GM12891 (cell line): ENCODE results near the gene PET100.
A peak's percentile ranks its signal among the peaks of the same experiment; 100 is the strongest.

Experiments used
- DNase-seq: peaks from one replicate; pipeline ENCODE4 v3.0.0; 2011; ENCODE audit warnings: low spot score; ENCODE audit not compliant: insufficient read length
- FAIRE-seq: peaks from 2 replicates; lab custom pipeline; 2011; peaks lifted over from hg19 to GRCh38; lab: Jason Lieb, UNC
- PAX5 ChIP-seq: IDR thresholded peaks from 2 replicates; pipeline ENCODE4 v1.6.1; 2011; ENCODE audit warnings: low read length, moderate library complexity, mild to moderate bottlenecking; ENCODE audit not compliant: insufficient read depth, severe bottlenecking
- POLR2A ChIP-seq: IDR thresholded peaks from 2 replicates; pipeline ENCODE4 v1.6.1; 2011; ENCODE audit warnings: low read depth, low read length, control low read depth
- POLR2AphosphoS5 ChIP-seq: IDR thresholded peaks from 2 replicates; pipeline ENCODE4 v1.6.1; 2011; ENCODE audit warnings: low read depth, low read length, control low read depth
- POU2F2 ChIP-seq: IDR thresholded peaks from 2 replicates; pipeline ENCODE4 v1.6.1; 2011; ENCODE audit warnings: low read depth, mild to moderate bottlenecking, control low read depth, low read length, moderate library complexity
- SPI1 ChIP-seq: IDR thresholded peaks from 2 replicates; pipeline ENCODE4 v1.6.1; 2011; ENCODE audit warnings: low read depth, low read length, control low read depth
- TAF1 ChIP-seq: IDR thresholded peaks from 2 replicates; pipeline ENCODE4 v1.6.1; 2011; ENCODE audit warnings: low read depth, low read length, control low read depth

PET100 gene

DNA sequence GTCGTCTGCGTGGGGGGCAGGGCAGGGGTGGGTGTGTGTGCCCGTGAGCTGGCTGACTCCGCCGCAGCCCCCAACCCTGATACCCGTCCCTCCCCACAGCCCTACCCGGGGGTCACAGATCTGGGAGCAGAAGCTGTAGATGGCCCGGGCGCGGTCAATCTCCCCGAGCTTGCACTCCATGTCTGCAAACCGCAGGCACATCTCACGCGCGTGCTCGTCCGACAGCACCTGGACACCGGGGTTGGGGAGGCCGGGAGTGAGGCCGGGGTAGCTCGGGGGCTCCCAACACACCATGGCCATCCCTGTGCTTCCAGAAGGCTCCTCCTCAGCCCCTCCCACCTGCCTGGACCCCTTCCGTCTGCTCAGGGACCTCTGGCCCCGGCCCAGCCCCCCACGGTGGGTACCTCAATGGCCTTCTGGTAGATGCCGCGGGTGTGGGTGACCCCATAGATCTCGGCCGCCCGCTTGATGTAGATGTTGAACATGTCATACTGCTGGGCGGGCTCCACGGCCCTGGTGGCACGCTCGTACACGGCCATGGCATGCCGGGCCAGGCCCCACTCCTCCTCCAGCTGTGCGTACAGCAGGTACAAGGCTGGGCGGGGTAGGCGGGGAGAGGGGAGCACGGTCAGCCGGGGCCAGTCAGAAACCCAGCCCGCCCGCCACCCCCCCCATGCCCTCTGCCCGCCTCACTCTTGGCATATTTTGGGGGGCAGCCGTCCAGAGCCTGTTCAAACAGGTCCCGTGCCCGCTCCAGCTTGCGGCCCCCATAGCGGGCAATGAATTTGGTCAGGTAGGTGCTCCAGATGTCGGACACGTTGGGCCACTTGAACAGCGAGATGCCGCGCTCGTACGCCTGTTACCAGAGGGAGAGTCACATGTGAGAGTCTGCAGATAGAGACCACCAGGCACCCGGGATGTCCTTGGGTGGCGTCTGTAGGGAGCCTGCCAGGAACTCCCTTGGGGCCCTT lies 8.9 kb upstream of the PET100 start:
- no peak for TF ChIP-seq TAF1
- no peak for TF ChIP-seq POLR2A
- no peak for TF ChIP-seq SPI1
- no peak for TF ChIP-seq POU2F2
- TF ChIP-seq POLR2AphosphoS5 = no peak
- no peak for TF ChIP-seq PAX5
- no peak for FAIRE-seq
- DNase-seq = no peak

DNA sequence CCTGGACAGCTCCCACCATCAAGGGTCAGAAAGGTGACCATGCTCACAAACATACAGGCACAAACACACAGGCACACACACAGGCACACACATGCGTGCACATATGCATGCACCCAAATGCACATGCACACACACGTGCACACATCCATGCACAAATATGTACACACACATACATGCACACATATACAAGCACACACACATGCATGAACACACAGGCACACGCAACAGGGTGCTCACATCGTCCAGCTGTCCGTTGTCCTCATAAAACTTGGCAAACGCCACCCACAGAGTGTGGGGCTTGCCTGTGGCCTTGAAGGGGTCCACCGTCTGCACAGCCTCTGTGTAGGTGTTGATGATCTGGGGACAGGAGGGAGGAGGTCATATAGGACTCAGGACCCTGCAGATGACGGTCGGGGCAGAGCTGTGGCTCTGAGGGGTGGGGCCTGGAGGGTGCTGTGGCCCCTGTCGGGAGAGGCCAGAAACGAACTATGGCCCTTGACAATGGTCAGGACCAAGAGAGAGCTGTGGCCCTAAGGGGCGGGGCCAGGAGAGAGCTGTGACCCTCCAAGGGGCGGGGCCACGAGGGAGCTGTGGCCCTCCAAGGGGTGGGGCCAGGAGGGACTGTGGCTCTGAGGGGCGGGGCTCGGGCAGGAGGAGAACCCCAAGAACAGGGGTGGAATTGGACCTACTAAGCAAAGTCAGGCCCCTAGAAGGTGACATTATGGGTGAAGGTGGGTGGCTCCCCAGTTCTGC lies 6.5 kb upstream of the PET100 start:
- FAIRE-seq = peak; percentile 31
- no peak for DNase-seq
- TF ChIP-seq POLR2A (no peak), POU2F2 (no peak), POLR2AphosphoS5 (no peak)

DNA sequence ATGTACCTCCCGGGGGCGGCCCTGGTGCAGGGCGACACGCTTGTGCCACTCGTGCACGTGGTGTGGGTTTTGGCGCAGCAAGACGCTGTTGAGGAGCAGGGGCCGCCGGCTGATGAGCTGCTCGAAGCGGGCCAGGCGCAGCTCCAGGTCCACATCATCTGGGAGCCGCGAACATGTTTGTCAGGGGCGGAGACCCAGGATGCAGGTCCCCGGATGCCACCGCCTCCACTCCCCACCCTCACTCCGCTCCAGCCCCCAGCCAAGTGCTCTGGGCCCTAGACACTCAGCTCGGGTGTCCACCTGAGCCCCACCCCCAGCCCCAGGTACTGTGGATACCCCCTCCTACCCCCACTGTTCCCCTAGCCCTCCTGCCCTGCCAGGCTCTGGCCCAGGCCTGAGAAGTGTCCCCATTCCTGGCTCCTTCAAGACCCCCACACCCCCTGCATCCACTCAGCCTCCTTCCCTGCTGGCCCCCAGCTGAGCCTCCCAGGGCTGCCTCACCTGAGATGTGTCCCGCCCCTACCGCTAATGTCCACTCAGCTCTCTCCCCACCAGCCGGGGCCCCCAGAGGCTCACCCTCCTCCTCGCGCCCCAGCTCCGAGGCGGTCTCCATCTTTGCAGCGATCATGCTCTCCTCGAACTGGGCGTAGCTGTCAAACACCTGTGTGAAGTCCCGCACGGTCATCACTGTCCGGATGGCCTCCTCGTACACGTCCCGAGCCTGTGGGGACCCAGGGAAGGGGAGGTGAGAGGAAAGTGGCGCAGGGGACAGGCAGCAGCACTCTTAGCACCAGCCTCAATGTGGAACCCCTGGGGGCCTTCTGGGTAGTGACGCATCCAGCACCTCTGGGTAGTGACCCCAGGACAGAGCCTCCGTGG lies 5.6 kb upstream of the PET100 start:
- FAIRE-seq (no peak), DNase-seq (no peak)
- TF ChIP-seq PAX5 = no peak
- TF ChIP-seq TAF1 = no peak
- no peak for TF ChIP-seq POLR2AphosphoS5
- TF ChIP-seq POU2F2 = no peak
- TF ChIP-seq POLR2A = no peak
- no peak for TF ChIP-seq SPI1

DNA sequence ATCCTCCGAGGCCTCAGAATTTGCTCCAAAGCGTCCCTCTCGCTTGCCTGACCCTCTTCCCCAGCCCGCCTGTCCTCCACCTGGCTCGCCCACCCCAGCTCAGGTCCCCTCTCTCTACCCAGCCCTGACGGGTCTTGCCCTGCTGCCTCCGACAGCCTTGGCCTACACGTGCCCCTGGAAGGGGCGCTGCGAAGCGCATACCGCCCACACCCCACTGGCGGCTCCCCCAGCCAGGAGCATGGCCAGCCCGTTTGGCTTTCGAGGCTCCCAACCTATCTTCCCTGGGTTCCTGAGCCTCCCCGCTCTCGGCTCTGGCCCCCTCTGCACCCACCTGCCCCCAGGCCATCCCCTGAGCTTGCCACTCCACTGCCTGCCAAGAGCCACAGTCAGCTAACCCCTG lies 4.8 kb upstream of the PET100 start:
- TF ChIP-seq TAF1 (no peak), POU2F2 (no peak), POLR2AphosphoS5 (no peak), POLR2A (no peak), PAX5 (no peak), SPI1 (no peak)
- FAIRE-seq (no peak), DNase-seq (no peak)

DNA sequence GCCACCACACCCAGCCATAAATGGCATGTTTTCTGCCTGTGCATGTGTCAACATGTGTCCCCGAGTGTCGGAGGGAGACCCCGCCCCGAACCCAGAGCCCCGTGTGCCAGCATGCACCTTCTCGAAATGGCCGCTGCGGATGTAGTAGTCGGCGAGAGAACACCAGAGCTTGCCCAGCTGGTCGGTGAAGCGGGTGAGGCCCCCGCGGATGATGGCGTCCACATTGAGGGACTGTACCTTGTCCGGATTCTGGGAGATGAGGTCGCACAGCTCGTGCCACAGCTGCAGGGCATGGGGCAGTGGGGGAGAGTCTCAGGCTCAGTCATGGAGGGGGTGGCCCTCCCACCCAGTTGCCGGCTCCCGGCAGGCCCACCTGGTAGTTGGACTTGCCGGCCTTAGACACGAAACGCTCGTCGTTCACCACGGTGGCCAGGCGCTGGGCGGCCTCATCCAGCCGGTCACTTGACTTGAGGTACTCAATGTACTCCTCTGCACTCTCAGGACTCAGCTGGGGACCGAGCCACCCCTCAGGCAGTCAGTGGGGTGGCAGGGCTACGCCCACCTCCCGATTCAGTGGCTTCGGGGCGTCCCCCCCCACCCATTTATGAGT lies 3.7 kb upstream of the PET100 start:
- FAIRE-seq (no peak), DNase-seq (no peak)
- TF ChIP-seq PAX5 (no peak), POLR2A (no peak), POU2F2 (no peak), POLR2AphosphoS5 (no peak), SPI1 (no peak), TAF1 (no peak)

DNA sequence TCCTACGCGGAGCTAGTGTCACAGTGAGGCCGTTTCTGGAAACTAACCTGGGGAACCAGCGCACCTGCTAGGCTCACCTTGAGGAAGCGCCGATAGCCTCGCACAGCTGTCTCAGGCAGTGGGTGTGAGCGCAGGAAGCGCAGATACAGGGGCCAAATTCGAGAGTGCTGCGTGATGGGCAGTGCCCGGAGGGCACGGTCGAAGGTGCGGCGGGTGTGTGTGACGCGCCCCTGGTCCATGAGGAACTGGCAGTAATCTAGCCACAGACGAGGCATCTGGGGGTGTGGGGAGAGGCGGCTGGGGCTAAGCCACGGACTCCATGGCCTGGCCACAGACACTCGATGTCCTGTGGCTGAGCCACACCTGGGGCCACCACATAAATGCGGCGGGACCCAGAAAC lies 2.4 kb upstream of the PET100 start:
- DNase-seq (no peak), FAIRE-seq (no peak)
- no peak for TF ChIP-seq TAF1

DNA sequence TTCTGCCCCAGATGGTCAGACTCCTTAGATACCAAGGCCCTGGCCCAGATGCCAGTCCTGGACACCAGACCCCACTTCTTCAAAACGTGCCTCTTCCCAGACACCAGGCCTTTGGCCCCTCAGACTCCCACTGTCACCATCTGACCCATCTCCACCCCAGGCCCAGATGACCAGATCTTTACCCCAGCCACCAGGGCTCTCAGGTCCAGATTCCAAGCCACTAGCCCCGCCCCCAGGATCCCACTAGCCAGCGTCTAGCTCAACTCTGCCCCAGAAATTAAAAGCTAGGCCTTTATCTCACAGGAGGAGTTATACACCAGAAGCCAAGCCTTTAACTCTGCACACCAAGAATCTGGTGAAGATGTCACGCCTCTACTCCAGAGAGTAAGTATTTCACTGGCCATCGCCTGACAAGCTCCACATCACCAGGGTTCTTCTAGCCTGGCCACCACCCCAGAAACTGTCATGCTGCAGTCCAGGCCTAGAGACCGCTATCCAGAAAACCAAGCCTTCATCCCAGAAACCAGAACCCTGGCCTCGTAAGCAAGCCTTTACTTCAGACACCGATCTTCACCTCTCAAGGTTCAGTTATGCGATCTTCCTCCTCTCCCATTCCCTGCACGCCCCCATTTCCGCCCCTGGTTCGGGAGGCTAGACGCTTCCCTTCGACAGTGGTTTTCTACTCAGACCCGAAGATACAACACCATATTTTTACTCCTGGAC lies 843 bp upstream of the PET100 start:
- FAIRE-seq (peak; percentile 56), DNase-seq (no peak)
- TF ChIP-seq POLR2AphosphoS5 (no peak), POLR2A (no peak), SPI1 (no peak), PAX5 (no peak), POU2F2 (no peak), TAF1 (no peak)

DNA sequence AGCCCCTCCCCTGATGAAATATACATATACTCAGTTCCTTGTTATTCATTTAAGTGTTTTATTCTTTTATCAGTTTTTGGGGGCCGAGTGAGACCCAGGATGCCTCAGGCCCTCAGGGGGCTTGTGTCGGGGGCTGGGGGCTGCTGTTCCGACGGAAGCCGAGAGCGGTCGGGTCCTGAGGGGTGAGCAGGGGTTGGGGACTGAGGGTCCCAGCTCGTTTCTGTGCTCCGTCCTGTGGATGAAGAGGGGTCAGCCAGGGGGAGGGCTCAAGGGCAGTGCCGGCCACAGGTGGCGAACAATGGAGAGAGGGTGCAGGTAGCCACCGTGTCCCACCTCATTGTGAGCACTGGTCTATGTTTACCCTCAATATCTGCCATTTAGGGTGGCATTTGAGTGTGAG lies 2.0 kb downstream of the PET100 start:
- TF ChIP-seq TAF1 (no peak), POU2F2 (no peak), POLR2AphosphoS5 (no peak), POLR2A (no peak), SPI1 (no peak), PAX5 (no peak)
- no peak for FAIRE-seq

More for the DNA sequence above, 2.0 kb downstream of the PET100 start:
- no peak for DNase-seq
